HCT116 (cell line): ENCODE measurements around the gene AGRP. TPM values are rescaled to one million over a fixed set of nuclear protein-coding genes. Genes with fewer than 3 reads are reported as not detected.

Experiments
- ATAC-seq: fragments of 200-7000 bp; cut with Tn5 transposase; 2 replicates; pipeline ENCODE4 v1.9.1; 2020; ENCODE audit warnings: mild to moderate bottlenecking, moderate library complexity
- BruUV-seq: library from RNA; stranded (reverse); fragments of 400-500 nt; replicated peaks from 2 replicates; lab custom pipeline; 2021; lab: Mats Ljungman, UMichigan
- CTCF ChIA-PET: fragments of 300-600 bp; sonication (Branson Sonifier 250); formaldehyde crosslinking; loops from one replicate; lab custom pipeline; 2021; ENCODE audit warnings: antibody characterized with exemption; lab: Charles Lee
- POLR2A ChIA-PET: fragments of 300-600, 350-600 bp; sonication (Branson Sonifier 250); formaldehyde crosslinking; loops from one replicate; lab custom pipeline; 2021; ENCODE audit warnings: antibody characterized with exemption; lab: Charles Lee
- RAD21 ChIA-PET, 2 experiments: fragments of 300-600 bp; sonication (Branson Sonifier 250); formaldehyde crosslinking; loops; one replicate each; lab custom pipeline; 2023; ENCODE audit warnings: low total read pairs in 2 of 2; ENCODE audit not compliant: uncharacterized antibody in 2 of 2, unreplicated experiment in 2 of 2, low non-redundant PET in 1 of 2; lab: Charles Lee
- DNase-seq: peaks from one replicate; pipeline ENCODE4 v3.0.0-alpha.2; 2010; ENCODE audit warnings: low read depth, low spot score
- H2AFZ ChIP-seq: fragments of 200-600 bp; shearing (Covaris generic), sonication (generic); 2 replicates; pipeline ENCODE4 v1.6.1; 2017; ENCODE audit warnings: low read depth, mixed run types, mixed read lengths, antibody characterized with exemption, low read length; ENCODE audit not compliant: poor library complexity, severe bottlenecking
- H3K27ac ChIP-seq: 2 replicates; pipeline ENCODE4 v1.5.1; 2012; ENCODE audit warnings: low read depth, low read length
- H3K27me3 ChIP-seq: fragments of 200-600 bp; sonication (generic); 2 replicates; pipeline ENCODE4 v1.6.1; 2016; ENCODE audit warnings: mixed run types, low read length, mixed read lengths; ENCODE audit not compliant: insufficient read depth
- H3K36me3 ChIP-seq, 2 experiments: fragments of 200-500 bp in 1 of 2; fragments of 200-600 bp in 1 of 2; sonication (Bioruptor generic) in 1 of 2; sonication (generic) in 1 of 2; 2 replicates each; pipeline versions ENCODE4 v1.5.1 to v1.6.1; 2014 to 2016; ENCODE audit warnings: low read length in 2 of 2, inconsistent platforms in 1 of 2, mixed read lengths in 1 of 2, mixed run types in 1 of 2; ENCODE audit not compliant: insufficient read depth in 2 of 2, control insufficient read depth in 1 of 2
- H3K4me1 ChIP-seq, 2 experiments: fragments of 200-600 bp in 1 of 2; sonication (generic) in 1 of 2; 2 replicates each; pipeline versions ENCODE4 v1.5.1 to v1.6.1; 2012 to 2017; ENCODE audit warnings: low read length in 2 of 2, inconsistent platforms in 1 of 2, mild to moderate bottlenecking in 1 of 2, mixed read lengths in 1 of 2, mixed run types in 1 of 2, moderate library complexity in 1 of 2; ENCODE audit not compliant: insufficient read depth in 2 of 2, control insufficient read depth in 1 of 2
- H3K4me2 ChIP-seq: fragments of 200-600 bp; sonication (generic); 2 replicates; pipeline ENCODE4 v1.6.1; 2017; ENCODE audit warnings: mixed run types, low read length, mixed read lengths
- H3K4me3 ChIP-seq, 2 experiments: fragments of 200-600 bp in 1 of 2; sonication (generic) in 1 of 2; replicated peaks in 1 of 2; 2 replicates each; pipeline ENCODE4 v1.5.1; 2011 to 2016; ENCODE audit warnings: low read length in 2 of 2, control low read depth in 1 of 2, low read depth in 1 of 2, mild to moderate bottlenecking in 1 of 2, mixed read lengths in 1 of 2, mixed run types in 1 of 2
- H3K79me2 ChIP-seq: fragments of 200-600 bp; sonication (generic); 2 replicates; pipeline ENCODE4 v1.6.1; 2017; ENCODE audit warnings: mild to moderate bottlenecking, mixed run types, low read length, moderate library complexity, mixed read lengths; ENCODE audit not compliant: insufficient read depth
- H3K9ac ChIP-seq: fragments of 200-600 bp; sonication (generic); 2 replicates; pipeline ENCODE4 v1.6.1; 2016; ENCODE audit warnings: low read length, mixed read lengths
- H3K9me2 ChIP-seq: fragments of 200-600 bp; sonication (generic), shearing (Covaris generic); 2 replicates; pipeline ENCODE4 v1.6.1; 2017; ENCODE audit warnings: mixed run types, mild to moderate bottlenecking, moderate library complexity; ENCODE audit not compliant: insufficient read depth
- H3K9me3 ChIP-seq, 2 experiments: fragments of 200-500 bp in 1 of 2; fragments of 200-600 bp in 1 of 2; sonication (Bioruptor generic) in 1 of 2; sonication (generic) in 1 of 2; 2 replicates each; pipeline ENCODE4 v1.6.1; 2014 to 2017; ENCODE audit warnings: low read length in 2 of 2, mixed read lengths in 2 of 2, inconsistent platforms in 1 of 2, low read depth in 1 of 2, mild to moderate bottlenecking in 1 of 2, mixed run types in 1 of 2, moderate library complexity in 1 of 2; ENCODE audit not compliant: control insufficient read depth in 1 of 2, insufficient read depth in 1 of 2
- H4K20me1 ChIP-seq: fragments of 200-600 bp; sonication (generic), shearing (Covaris generic); 2 replicates; pipeline ENCODE4 v1.6.1; 2017; ENCODE audit warnings: mixed run types, mild to moderate bottlenecking, moderate library complexity; ENCODE audit not compliant: insufficient read depth
- CEBPB ChIP-seq: IDR thresholded peaks from 2 replicates; pipeline ENCODE4 v1.6.1; 2012; ENCODE audit warnings: low read depth
- EZH2phosphoT487 ChIP-seq: fragments of 200-600 bp; IDR thresholded peaks from 2 replicates; pipeline ENCODE4 v1.6.1; 2018; ENCODE audit warnings: antibody characterized with exemption, borderline replicate concordance
- JUND ChIP-seq: IDR thresholded peaks from 2 replicates; pipeline ENCODE4 v1.6.1; 2012
- POLR2AphosphoS5 ChIP-seq: IDR thresholded peaks from 2 replicates; pipeline ENCODE4 v1.6.1; 2011; ENCODE audit warnings: mild to moderate bottlenecking, low read depth, low read length, moderate library complexity
- SIN3A ChIP-seq: IDR thresholded peaks from 2 replicates; pipeline ENCODE4 v1.6.1; 2012; ENCODE audit warnings: low read depth
- SRF ChIP-seq: IDR thresholded peaks from 2 replicates; pipeline ENCODE4 v1.6.1; 2012; ENCODE audit warnings: low read depth
- TCF7L2 ChIP-seq: IDR thresholded peaks from 2 replicates; pipeline ENCODE4 v1.7.0; 2011; ENCODE audit warnings: borderline replicate concordance, inconsistent platforms; ENCODE audit not compliant: insufficient read depth, insufficient read length; ENCODE audit errors: extremely low read depth
- ZFX ChIP-seq: fragments of 450-650 bp; IDR thresholded peaks from 2 replicates; pipeline ENCODE4 v1.6.1; 2017
- ZNF274 ChIP-seq: fragments of 200-500 bp; sonication (Bioruptor generic); IDR thresholded peaks from 2 replicates; pipeline ENCODE4 v1.6.1; 2014; ENCODE audit warnings: mild to moderate bottlenecking, low read depth, low read length, inconsistent platforms
- intact Hi-C: fragments of 100-400 bp; cut with micrococcal nuclease; formaldehyde crosslinking; loops from 2 replicates; pipeline ENCODE4 v1.10.0; 2022
- total RNA-seq: library from RNA; stranded (reverse); gene quantifications from one replicate; pipeline ENCODE4 v1.2.1, GENCODE V29; 2021; ENCODE audit not compliant: unreplicated experiment
- TF ChIP-seq, protein P1 (sequence below), 3 experiments: fragments of 200-600 bp in 1 of 3; sonication (generic) in 1 of 3; IDR thresholded peaks in 2 of 3; conservative IDR thresholded peaks in 1 of 3; 2 replicates each; pipeline ENCODE4 v1.5.1; 2012 to 2017; ENCODE audit warnings: low read depth in 2 of 3, low read length in 2 of 3, antibody characterized with exemption in 1 of 3, borderline replicate concordance in 1 of 3, control low read depth in 1 of 3, mild to moderate bottlenecking in 1 of 3, mixed read lengths in 1 of 3, mixed run types in 1 of 3, moderate library complexity in 1 of 3; ENCODE audit not compliant: insufficient read depth in 1 of 3
- TF ChIP-seq, protein P2 (sequence below): IDR thresholded peaks from 2 replicates; pipeline ENCODE4 v1.6.1; 2012
- TF ChIP-seq, protein P3 (sequence below): IDR thresholded peaks from 2 replicates; pipeline ENCODE4 v1.6.1; 2012; ENCODE audit warnings: low read depth

Gene AGRP
- total RNA-seq, 1 experiment from 2014 or later, result not detected

DNA sequence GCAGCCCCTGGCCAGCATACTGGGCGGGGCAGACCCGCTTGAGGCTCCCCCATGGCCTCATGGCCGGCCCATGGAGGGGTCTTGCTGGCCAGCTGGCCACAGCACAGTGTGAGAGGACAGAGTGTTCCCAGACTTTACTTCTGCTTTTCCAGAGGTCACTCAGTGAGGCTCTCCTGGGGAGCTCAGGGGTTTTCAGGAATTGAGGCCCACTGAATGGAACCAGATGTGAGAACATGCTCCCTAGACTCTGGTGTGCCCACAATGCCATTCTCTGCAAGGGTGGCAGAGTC lies 23.5 kb downstream of the AGRP start:
- ChIA-PET RAD21 (no interaction called here), CTCF (interaction anchor here (1.4 kb wide), 1 partner anchor 32 kb away, joined by 4 read pairs; no protein-coding TSS in a partner anchor), POLR2A (no interaction called here)
- Histone ChIP-seq H2AFZ (no peak overlapping the region), H3K9me3 (no peaks in the 10 kb centered on the region), H3K9ac (no peak overlapping the region), H3K4me2 (no peak overlapping the region), H3K27me3 (no peaks in the 10 kb centered on the region), H3K27ac (no peak overlapping the region), H3K4me3 (no peak overlapping the region), H3K9me2 (no peaks in the 10 kb centered on the region), H3K4me1 (peaks cover 3 to 9% of the 10 kb centered on the region in 2 experiments; a peak in 3 of 4 replicates), H4K20me1 (no peaks in the 10 kb centered on the region), H3K79me2 (peaks cover 2% of the 10 kb centered on the region; the same call in 1 of the 2 replicates), H3K36me3 (no peaks in the 10 kb centered on the region)
- no TSS peak for BruUV-seq
- TF ChIP-seq, protein P1, sequence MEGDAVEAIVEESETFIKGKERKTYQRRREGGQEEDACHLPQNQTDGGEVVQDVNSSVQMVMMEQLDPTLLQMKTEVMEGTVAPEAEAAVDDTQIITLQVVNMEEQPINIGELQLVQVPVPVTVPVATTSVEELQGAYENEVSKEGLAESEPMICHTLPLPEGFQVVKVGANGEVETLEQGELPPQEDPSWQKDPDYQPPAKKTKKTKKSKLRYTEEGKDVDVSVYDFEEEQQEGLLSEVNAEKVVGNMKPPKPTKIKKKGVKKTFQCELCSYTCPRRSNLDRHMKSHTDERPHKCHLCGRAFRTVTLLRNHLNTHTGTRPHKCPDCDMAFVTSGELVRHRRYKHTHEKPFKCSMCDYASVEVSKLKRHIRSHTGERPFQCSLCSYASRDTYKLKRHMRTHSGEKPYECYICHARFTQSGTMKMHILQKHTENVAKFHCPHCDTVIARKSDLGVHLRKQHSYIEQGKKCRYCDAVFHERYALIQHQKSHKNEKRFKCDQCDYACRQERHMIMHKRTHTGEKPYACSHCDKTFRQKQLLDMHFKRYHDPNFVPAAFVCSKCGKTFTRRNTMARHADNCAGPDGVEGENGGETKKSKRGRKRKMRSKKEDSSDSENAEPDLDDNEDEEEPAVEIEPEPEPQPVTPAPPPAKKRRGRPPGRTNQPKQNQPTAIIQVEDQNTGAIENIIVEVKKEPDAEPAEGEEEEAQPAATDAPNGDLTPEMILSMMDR (IDR thresholded peaks at IDR 0.05 in 2 of 3, conservative IDR thresholded peaks at IDR 0.05 in 1 of 3; ENCODE audit: borderline replicate concordance in 1 of 3, insufficient read depth in 1 of 3, low read depth in 2 of 3, low read length in 2 of 3), result no peak
- TF ChIP-seq POLR2AphosphoS5, result no peak
- TF ChIP-seq, protein P2, sequence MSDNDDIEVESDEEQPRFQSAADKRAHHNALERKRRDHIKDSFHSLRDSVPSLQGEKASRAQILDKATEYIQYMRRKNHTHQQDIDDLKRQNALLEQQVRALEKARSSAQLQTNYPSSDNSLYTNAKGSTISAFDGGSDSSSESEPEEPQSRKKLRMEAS, result no peak
- TF ChIP-seq SRF, result no peak
- no peak for TF ChIP-seq SIN3A
- ATAC-seq (no peak), DNase-seq (no peak)
- intact Hi-C loops, result no loop called here

DNA sequence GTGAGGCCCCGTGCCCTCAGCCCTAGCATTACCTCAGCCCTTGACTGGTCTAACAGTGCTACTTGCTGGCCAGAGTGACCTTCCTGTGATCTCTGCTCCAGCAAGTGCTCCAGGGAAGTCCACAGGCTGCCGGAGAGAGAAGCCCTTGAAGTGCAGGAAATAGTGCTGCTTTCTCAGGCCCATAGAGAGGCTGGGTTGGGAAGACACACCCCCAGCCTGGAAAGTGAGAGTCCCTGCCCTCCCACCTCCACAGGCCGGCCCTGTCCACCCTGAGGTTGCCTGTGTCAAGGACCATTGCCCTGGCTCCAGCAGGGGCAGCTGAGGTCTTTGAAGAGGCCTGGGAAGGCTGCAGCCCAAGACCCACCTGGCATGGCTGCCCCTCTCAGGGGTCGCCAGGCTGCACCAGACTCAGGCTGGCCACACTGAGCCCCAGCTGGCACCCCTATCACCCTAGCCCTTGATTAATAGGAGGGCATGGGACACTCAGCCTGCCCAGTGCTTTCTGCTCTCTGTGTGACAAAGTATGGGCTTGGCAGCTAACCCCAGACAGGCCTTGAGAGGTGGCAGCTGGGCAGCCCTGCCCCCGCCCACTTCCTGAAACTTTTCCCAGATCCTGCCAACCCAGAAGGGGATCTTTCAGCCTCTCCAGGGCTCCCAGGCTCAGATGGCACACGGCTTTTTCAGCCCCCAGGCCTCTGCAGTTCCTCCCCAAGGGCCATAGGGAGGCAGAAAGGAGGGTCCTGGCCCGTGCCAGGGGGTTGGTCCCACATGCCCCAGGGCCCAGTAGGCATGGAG lies 24.1 kb downstream of the AGRP start:
- no peak for ATAC-seq
- POLR2A ChIA-PET, result no interaction called here
- TF ChIP-seq JUND (no peak), TCF7L2 (no peak), ZNF274 (no peak), CEBPB (no peak), ZFX (no peak), EZH2phosphoT487 (no peak)
- TF ChIP-seq, protein P3, sequence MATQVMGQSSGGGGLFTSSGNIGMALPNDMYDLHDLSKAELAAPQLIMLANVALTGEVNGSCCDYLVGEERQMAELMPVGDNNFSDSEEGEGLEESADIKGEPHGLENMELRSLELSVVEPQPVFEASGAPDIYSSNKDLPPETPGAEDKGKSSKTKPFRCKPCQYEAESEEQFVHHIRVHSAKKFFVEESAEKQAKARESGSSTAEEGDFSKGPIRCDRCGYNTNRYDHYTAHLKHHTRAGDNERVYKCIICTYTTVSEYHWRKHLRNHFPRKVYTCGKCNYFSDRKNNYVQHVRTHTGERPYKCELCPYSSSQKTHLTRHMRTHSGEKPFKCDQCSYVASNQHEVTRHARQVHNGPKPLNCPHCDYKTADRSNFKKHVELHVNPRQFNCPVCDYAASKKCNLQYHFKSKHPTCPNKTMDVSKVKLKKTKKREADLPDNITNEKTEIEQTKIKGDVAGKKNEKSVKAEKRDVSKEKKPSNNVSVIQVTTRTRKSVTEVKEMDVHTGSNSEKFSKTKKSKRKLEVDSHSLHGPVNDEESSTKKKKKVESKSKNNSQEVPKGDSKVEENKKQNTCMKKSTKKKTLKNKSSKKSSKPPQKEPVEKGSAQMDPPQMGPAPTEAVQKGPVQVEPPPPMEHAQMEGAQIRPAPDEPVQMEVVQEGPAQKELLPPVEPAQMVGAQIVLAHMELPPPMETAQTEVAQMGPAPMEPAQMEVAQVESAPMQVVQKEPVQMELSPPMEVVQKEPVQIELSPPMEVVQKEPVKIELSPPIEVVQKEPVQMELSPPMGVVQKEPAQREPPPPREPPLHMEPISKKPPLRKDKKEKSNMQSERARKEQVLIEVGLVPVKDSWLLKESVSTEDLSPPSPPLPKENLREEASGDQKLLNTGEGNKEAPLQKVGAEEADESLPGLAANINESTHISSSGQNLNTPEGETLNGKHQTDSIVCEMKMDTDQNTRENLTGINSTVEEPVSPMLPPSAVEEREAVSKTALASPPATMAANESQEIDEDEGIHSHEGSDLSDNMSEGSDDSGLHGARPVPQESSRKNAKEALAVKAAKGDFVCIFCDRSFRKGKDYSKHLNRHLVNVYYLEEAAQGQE, result no peak
- TF ChIP-seq, protein P2, result no peak

More for the DNA sequence above, 24.1 kb downstream of the AGRP start:
- no peaks in the 10 kb centered on the region for H3K36me3 ChIP-seq
- H3K4me3 ChIP-seq, result no peak overlapping the region
- H3K4me1 ChIP-seq, result peaks cover 3 to 9% of the 10 kb centered on the region in 2 experiments; a peak in 3 of 4 replicates
- no peaks in the 10 kb centered on the region for H3K9me2 ChIP-seq
- H3K9me3 ChIP-seq, result no peaks in the 10 kb centered on the region
- intact Hi-C loops, result no loop called here
- H3K79me2 ChIP-seq, result no peaks in the 10 kb centered on the region; the same call in 1 of the 2 replicates
- no peak overlapping the region for H3K9ac ChIP-seq
- BruUV-seq, result no TSS peak
- H3K4me2 ChIP-seq, result no peak overlapping the region
- no peak overlapping the region for H2AFZ ChIP-seq
- ChIA-PET CTCF (interaction anchor here (1.4 kb wide), 1 partner anchor 31 kb away, joined by 4 read pairs; no protein-coding TSS in a partner anchor), RAD21 (no interaction called here)
- H4K20me1 ChIP-seq, result no peaks in the 10 kb centered on the region
- no peak overlapping the region for H3K27ac ChIP-seq
- no peak for DNase-seq
- no peaks in the 10 kb centered on the region for H3K27me3 ChIP-seq
